Measurements from ENCODE around the gene ADGRD1.

- no peak for TF ChIP-seq CTCF (IDR thresholded peaks at IDR 0.05)
- TF ChIP-seq POLR2AphosphoS5 (IDR thresholded peaks at IDR 0.05), result no peak
Observed at GRCh38 chr12:131128556-131128955, 174.8 kb downstream of the ADGRD1 start.

Measured in esophagus muscularis mucosa (tissue), 3 donors.